HEK293 (cell line): ENCODE results near the gene NEK10.

Experiments used
- CTCF ChIA-PET: fragments of 350-600 bp; formaldehyde crosslinking; extraction: SDS; loops from one replicate; lab custom pipeline; 2021; ENCODE audit warnings: antibody characterized with exemption; lab: Yijun Ruan, JAX
- POLR2A ChIA-PET: fragments of 300-600 bp; formaldehyde crosslinking; extraction: SDS; loops from one replicate; lab custom pipeline; 2020; ENCODE audit warnings: antibody characterized with exemption, inconsistent platforms; lab: Yijun Ruan, JAX
- H3K27ac ChIP-seq: fragments of 200-500 bp; sonication (Bioruptor generic); 2 replicates; pipeline ENCODE4 v1.5.1; 2014; ENCODE audit warnings: low read depth, low read length, control low read depth, inconsistent platforms; ENCODE audit errors: extremely low read depth
- H3K36me3 ChIP-seq, 2 experiments: fragments of 200-500 bp in 1 of 2; sonication (Bioruptor generic) in 1 of 2; 1 replicate in 1 of 2; 2 replicates in 1 of 2; pipeline ENCODE4 v1.5.1; 2014 to 2017; ENCODE audit warnings: inconsistent platforms in 2 of 2, low read length in 2 of 2; ENCODE audit not compliant: control insufficient read depth in 2 of 2, insufficient read depth in 1 of 2
- H3K4me1 ChIP-seq: fragments of 200-500 bp; sonication (Bioruptor generic); 2 replicates; pipeline ENCODE4 v1.5.1; 2014; ENCODE audit warnings: mild to moderate bottlenecking, low read length, inconsistent platforms; ENCODE audit not compliant: control insufficient read depth, insufficient read depth
- H3K4me3 ChIP-seq: 2 replicates; pipeline ENCODE4 v1.5.1; 2011; ENCODE audit warnings: low read depth, mild to moderate bottlenecking, control low read depth, low read length, moderate library complexity
- H3K9me3 ChIP-seq: fragments of 200-500 bp; sonication (Bioruptor generic); 2 replicates; pipeline ENCODE4 v1.5.1; 2014; ENCODE audit warnings: low read depth, low read length, inconsistent platforms; ENCODE audit not compliant: control insufficient read depth, insufficient read depth
- ZEB2 ChIP-seq: fragments of 450-650 bp; formaldehyde crosslinking; IDR thresholded peaks from 2 replicates; pipeline ENCODE4 v1.5.1; 2016; ENCODE audit warnings: missing biosample characterization, missing genetic modification characterization
- ZFP3 ChIP-seq: fragments of 450-650 bp; formaldehyde crosslinking; IDR thresholded peaks from 2 replicates; pipeline ENCODE4 v1.5.1; 2016; ENCODE audit warnings: low read depth, missing biosample characterization, missing genetic modification characterization
- ZNF19 ChIP-seq: fragments of 450-650 bp; formaldehyde crosslinking; IDR thresholded peaks from 2 replicates; pipeline ENCODE4; 2016; ENCODE audit warnings: missing biosample characterization, missing genetic modification characterization, low read depth
- ZNF2 ChIP-seq: fragments of 450-650 bp; formaldehyde crosslinking; IDR thresholded peaks from 2 replicates; pipeline ENCODE4 v1.5.1; 2016; ENCODE audit warnings: missing biosample characterization, missing genetic modification characterization
- ZNF211 ChIP-seq: fragments of 450-650 bp; formaldehyde crosslinking; IDR thresholded peaks from 2 replicates; pipeline ENCODE4 v1.5.1; 2016; ENCODE audit warnings: low read depth, missing biosample characterization, missing genetic modification characterization
- ZNF24 ChIP-seq: fragments of 450-650 bp; formaldehyde crosslinking; IDR thresholded peaks from 2 replicates; pipeline ENCODE4 v1.5.1; 2016; ENCODE audit warnings: missing biosample characterization, missing genetic modification characterization
- ZNF248 ChIP-seq: fragments of 450-650 bp; formaldehyde crosslinking; IDR thresholded peaks from 2 replicates; pipeline ENCODE4 v1.5.1; 2017; ENCODE audit warnings: missing biosample characterization, missing genetic modification characterization
- ZNF335 ChIP-seq: fragments of 450-650 bp; formaldehyde crosslinking; conservative IDR thresholded peaks from 2 replicates; pipeline ENCODE4 v1.5.1; 2016; ENCODE audit warnings: missing biosample characterization, missing genetic modification characterization
- ZNF350 ChIP-seq: fragments of 450-650 bp; formaldehyde crosslinking; IDR thresholded peaks from 2 replicates; pipeline ENCODE4 v1.5.0; 2017; ENCODE audit warnings: missing biosample characterization, mild to moderate bottlenecking, missing genetic modification characterization
- ZNF391 ChIP-seq: fragments of 450-650 bp; formaldehyde crosslinking; IDR thresholded peaks from 2 replicates; pipeline ENCODE4 v1.5.1; 2016; ENCODE audit warnings: low read depth, missing biosample characterization, missing genetic modification characterization, borderline replicate concordance
- ZNF416 ChIP-seq: fragments of 450-650 bp; formaldehyde crosslinking; IDR thresholded peaks from 2 replicates; pipeline ENCODE4 v1.5.1; 2016; ENCODE audit warnings: missing biosample characterization, missing genetic modification characterization
- ZNF529 ChIP-seq: fragments of 450-650 bp; formaldehyde crosslinking; IDR thresholded peaks from 2 replicates; pipeline ENCODE4 v1.5.1; 2017; ENCODE audit warnings: missing genetic modification characterization, missing biosample characterization; ENCODE audit not compliant: insufficient replicate concordance
- ZNF560 ChIP-seq: fragments of 450-650 bp; formaldehyde crosslinking; IDR thresholded peaks from 2 replicates; pipeline ENCODE4 v1.5.1; 2017; ENCODE audit warnings: missing biosample characterization, missing genetic modification characterization, borderline replicate concordance
- ZNF585B ChIP-seq: fragments of 450-650 bp; formaldehyde crosslinking; IDR thresholded peaks from 2 replicates; pipeline ENCODE4 v1.5.1; 2016; ENCODE audit warnings: missing biosample characterization, missing genetic modification characterization
- ZNF654 ChIP-seq: fragments of 450-650 bp; formaldehyde crosslinking; IDR thresholded peaks from 2 replicates; pipeline ENCODE4 v1.5.1; 2016; ENCODE audit warnings: low read depth, missing biosample characterization, missing genetic modification characterization
- ZNF791 ChIP-seq: fragments of 450-650 bp; formaldehyde crosslinking; IDR thresholded peaks from 2 replicates; pipeline ENCODE4 v1.5.1; 2016; ENCODE audit warnings: missing biosample characterization, missing genetic modification characterization
- TF ChIP-seq, protein P1 (sequence below): fragments of 450-650 bp; formaldehyde crosslinking; IDR thresholded peaks from 2 replicates; pipeline ENCODE4 v1.5.1; 2016; ENCODE audit warnings: missing biosample characterization, missing genetic modification characterization
- TF ChIP-seq, protein P2 (sequence below): fragments of 450-650 bp; formaldehyde crosslinking; IDR thresholded peaks from 2 replicates; pipeline ENCODE4 v1.5.1; 2016; ENCODE audit warnings: missing biosample characterization, missing genetic modification characterization
- TF ChIP-seq, protein P3 (sequence below): fragments of 450-650 bp; formaldehyde crosslinking; IDR thresholded peaks from 2 replicates; pipeline ENCODE4 v1.5.1; 2016; ENCODE audit warnings: missing biosample characterization, missing genetic modification characterization
- TF ChIP-seq, protein P4 (sequence below): fragments of 450-650 bp; formaldehyde crosslinking; IDR thresholded peaks from 2 replicates; pipeline ENCODE4 v1.5.0; 2017; ENCODE audit warnings: missing biosample characterization, missing genetic modification characterization, borderline replicate concordance
- TF ChIP-seq, protein P5 (sequence below): fragments of 450-650 bp; formaldehyde crosslinking; IDR thresholded peaks from 2 replicates; pipeline ENCODE4 v1.5.1; 2016; ENCODE audit warnings: missing biosample characterization, missing genetic modification characterization

NEK10 gene

DNA sequence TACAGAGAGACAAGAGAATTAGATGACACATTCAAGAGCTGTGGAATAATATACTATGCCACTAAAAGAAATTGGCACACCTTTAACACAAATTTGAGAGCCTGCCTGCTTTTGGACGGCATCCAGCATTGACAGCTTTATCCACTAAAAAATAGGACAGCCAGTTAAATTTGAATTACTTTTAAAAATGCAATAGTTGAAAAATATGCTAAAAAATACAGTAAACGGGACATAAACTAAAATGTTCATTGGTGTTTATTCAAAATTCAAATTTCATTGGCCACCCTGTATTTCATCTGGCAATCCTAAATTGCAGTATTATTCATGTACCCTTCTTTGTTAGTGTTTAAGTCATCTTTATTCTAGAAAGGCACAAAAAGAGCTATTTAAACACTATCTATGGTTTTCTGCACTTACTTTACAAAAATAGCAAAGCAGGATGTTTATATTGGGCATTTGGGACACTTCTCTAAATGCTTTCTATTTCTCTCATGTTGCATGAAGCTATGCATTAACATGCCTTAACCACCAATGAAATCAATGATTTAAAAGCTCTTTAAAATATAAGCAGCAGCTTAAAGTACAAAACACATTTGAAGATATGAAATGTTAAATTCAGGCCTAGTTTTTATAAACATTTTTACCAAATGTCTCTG is 160.1 kb downstream of the NEK10 start:
- no peaks in the 10 kb centered on the region for H3K9me3 ChIP-seq

DNA sequence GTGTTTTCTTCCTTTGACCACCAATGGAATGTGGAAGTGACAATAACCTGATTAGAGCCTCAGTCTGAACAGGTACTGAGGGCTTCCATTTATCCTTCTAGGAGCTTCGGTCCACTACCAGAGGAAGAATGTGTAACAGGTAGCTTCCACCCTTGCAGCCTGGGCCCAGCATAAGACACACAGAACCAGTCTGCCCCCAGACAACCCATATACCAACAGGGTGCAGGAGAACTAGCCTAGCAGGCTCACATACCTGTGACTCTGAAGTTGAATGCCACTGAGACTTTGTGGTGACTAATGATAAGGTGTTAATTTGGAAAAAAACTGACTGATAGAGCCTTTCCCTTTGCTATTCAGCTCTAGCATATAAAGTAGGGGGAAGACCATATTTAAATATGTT is 166.2 kb downstream of the NEK10 start:
- H3K36me3 ChIP-seq, result no peaks in the 10 kb centered on the region
- ChIA-PET CTCF (interaction anchor here (0.8 kb wide), 1 partner anchor 51 kb away, joined by 4 read pairs; no protein-coding TSS in a partner anchor), POLR2A (no interaction called here)
- no peaks in the 10 kb centered on the region for H3K4me1 ChIP-seq
- no peaks in the 10 kb centered on the region for H3K9me3 ChIP-seq
- no peak overlapping the region for H3K4me3 ChIP-seq
- TF ChIP-seq ZNF2 (tag by site-specific recombination) (no peak), ZNF416 (tag by site-specific recombination) (no peak)
- TF ChIP-seq, all 188 proteins: peak for 0
- no peak overlapping the region for H3K27ac ChIP-seq

More for the DNA sequence above, 160.1 kb downstream of the NEK10 start:
- POLR2A ChIA-PET, result interaction anchor here (0.5 kb wide), 1 partner anchor 10 kb away, joined by 6 read pairs; no protein-coding TSS in a partner anchor
- CTCF ChIA-PET, result no interaction called here
- Histone ChIP-seq H3K4me3 (no peak overlapping the region), H3K36me3 (no peaks in the 10 kb centered on the region), H3K27ac (no peak overlapping the region), H3K4me1 (no peaks in the 10 kb centered on the region)
- no peak for TF ChIP-seq ZNF791 (tag by site-specific recombination)
- TF ChIP-seq ZNF211, result no peak
- no peak for TF ChIP-seq ZNF350 (tag by site-specific recombination)

DNA sequence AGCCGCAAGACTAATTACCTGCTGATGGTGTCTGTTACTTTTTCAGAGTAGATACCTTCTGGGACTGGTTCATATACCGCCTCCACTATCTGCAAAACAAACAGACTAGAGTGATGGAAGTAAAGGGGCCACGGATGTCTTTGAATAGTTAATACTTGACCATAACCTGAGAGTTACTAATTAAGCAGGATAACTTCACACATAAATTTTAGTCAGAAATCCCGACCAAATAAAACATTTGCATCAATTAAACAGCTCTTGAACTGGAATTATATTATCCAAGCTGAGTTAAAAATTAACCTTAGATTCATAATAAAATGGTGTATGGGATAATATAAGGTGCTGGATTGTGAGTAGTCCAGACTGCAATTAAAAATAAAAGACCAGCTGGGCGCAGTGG is 167.7 kb downstream of the NEK10 start:
- no peaks in the 10 kb centered on the region for H3K9me3 ChIP-seq
- POLR2A ChIA-PET, result no interaction called here
- TF ChIP-seq, protein P1, sequence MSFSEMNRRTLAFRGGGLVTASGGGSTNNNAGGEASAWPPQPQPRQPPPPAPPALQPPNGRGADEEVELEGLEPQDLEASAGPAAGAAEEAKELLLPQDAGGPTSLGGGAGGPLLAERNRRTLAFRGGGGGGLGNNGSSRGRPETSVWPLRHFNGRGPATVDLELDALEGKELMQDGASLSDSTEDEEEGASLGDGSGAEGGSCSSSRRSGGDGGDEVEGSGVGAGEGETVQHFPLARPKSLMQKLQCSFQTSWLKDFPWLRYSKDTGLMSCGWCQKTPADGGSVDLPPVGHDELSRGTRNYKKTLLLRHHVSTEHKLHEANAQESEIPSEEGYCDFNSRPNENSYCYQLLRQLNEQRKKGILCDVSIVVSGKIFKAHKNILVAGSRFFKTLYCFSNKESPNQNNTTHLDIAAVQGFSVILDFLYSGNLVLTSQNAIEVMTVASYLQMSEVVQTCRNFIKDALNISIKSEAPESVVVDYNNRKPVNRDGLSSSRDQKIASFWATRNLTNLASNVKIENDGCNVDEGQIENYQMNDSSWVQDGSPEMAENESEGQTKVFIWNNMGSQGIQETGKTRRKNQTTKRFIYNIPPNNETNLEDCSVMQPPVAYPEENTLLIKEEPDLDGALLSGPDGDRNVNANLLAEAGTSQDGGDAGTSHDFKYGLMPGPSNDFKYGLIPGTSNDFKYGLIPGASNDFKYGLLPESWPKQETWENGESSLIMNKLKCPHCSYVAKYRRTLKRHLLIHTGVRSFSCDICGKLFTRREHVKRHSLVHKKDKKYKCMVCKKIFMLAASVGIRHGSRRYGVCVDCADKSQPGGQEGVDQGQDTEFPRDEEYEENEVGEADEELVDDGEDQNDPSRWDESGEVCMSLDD (tag by site-specific recombination), result no peak
- TF ChIP-seq ZNF560 (tag by site-specific recombination) (no peak), ZNF248 (tag by site-specific recombination) (no peak), ZEB2 (tag by site-specific recombination) (no peak), ZNF19 (no peak), ZNF335 (tag by site-specific recombination) (no peak), ZNF529 (no peak), ZNF24 (tag by site-specific recombination) (no peak), ZFP3 (tag by site-specific recombination) (no peak), ZNF654 (tag by site-specific recombination) (no peak), ZNF585B (tag by site-specific recombination) (no peak), ZNF391 (tag by site-specific recombination) (no peak)
- TF ChIP-seq, protein P2, sequence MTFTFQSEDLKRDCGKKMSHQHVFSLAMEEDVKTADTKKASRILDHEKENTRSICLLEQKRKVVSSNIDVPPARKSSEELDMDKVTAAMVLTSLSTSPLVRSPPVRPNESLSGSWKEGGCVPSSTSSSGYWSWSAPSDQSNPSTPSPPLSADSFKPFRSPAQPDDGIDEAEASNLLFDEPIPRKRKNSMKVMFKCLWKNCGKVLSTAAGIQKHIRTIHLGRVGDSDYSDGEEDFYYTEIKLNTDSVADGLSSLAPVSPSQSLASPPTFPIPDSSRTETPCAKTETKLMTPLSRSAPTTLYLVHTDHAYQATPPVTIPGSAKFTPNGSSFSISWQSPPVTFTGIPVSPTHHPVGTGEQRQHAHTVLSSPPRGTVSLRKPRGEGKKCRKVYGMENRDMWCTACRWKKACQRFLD (tag by site-specific recombination), result no peak
- TF ChIP-seq, protein P3, sequence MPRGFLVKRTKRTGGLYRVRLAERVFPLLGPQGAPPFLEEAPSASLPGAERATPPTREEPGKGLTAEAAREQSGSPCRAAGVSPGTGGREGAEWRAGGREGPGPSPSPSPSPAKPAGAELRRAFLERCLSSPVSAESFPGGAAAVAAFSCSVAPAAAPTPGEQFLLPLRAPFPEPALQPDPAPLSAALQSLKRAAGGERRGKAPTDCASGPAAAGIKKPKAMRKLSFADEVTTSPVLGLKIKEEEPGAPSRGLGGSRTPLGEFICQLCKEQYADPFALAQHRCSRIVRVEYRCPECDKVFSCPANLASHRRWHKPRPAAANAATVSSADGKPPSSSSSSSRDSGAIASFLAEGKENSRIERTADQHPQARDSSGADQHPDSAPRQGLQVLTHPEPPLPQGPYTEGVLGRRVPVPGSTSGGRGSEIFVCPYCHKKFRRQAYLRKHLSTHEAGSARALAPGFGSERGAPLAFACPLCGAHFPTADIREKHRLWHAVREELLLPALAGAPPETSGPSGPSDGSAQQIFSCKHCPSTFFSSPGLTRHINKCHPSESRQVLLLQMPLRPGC (tag by site-specific recombination), result no peak
- TF ChIP-seq, protein P4, sequence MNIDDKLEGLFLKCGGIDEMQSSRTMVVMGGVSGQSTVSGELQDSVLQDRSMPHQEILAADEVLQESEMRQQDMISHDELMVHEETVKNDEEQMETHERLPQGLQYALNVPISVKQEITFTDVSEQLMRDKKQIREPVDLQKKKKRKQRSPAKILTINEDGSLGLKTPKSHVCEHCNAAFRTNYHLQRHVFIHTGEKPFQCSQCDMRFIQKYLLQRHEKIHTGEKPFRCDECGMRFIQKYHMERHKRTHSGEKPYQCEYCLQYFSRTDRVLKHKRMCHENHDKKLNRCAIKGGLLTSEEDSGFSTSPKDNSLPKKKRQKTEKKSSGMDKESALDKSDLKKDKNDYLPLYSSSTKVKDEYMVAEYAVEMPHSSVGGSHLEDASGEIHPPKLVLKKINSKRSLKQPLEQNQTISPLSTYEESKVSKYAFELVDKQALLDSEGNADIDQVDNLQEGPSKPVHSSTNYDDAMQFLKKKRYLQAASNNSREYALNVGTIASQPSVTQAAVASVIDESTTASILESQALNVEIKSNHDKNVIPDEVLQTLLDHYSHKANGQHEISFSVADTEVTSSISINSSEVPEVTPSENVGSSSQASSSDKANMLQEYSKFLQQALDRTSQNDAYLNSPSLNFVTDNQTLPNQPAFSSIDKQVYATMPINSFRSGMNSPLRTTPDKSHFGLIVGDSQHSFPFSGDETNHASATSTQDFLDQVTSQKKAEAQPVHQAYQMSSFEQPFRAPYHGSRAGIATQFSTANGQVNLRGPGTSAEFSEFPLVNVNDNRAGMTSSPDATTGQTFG, result no peak
- TF ChIP-seq, protein P5, sequence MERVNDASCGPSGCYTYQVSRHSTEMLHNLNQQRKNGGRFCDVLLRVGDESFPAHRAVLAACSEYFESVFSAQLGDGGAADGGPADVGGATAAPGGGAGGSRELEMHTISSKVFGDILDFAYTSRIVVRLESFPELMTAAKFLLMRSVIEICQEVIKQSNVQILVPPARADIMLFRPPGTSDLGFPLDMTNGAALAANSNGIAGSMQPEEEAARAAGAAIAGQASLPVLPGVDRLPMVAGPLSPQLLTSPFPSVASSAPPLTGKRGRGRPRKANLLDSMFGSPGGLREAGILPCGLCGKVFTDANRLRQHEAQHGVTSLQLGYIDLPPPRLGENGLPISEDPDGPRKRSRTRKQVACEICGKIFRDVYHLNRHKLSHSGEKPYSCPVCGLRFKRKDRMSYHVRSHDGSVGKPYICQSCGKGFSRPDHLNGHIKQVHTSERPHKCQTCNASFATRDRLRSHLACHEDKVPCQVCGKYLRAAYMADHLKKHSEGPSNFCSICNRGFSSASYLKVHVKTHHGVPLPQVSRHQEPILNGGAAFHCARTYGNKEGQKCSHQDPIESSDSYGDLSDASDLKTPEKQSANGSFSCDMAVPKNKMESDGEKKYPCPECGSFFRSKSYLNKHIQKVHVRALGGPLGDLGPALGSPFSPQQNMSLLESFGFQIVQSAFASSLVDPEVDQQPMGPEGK, result no peak
- CTCF ChIA-PET, result interaction anchor here (0.6 kb wide), 1 partner anchor 115 kb away, joined by 3 read pairs; no protein-coding TSS in a partner anchor
- H3K36me3 ChIP-seq, result no peaks in the 10 kb centered on the region
- no peaks in the 10 kb centered on the region for H3K4me1 ChIP-seq
- H3K27ac ChIP-seq, result no peak overlapping the region
- H3K4me3 ChIP-seq, result no peak overlapping the region
